ENCODE data around the gene MARCHF9. TPM values are rescaled to one million over a fixed set of nuclear protein-coding genes. Genes with fewer than 3 reads are reported as not detected.

Gene MARCHF9
- total RNA-seq, 4 donors from 2014 or later: 4.2 to 19.8 (median 10.4) TPM

GRCh38 chr12:57730336-57731067 lies 24.4 kb upstream of the MARCHF9 start:
- Histone ChIP-seq H3K4me3 (no peak overlapping the region), H3K36me3 (no peaks in the 10 kb centered on the region), H3K27ac (no peak overlapping the region), H3K9me3 (no peaks in the 10 kb centered on the region), H3K27me3 (peaks cover 3 to 33% of the 10 kb centered on the region in 2 donors), H3K4me1 (peaks cover 0 to 20% (median 0%) of the 10 kb centered on the region in 4 donors)
- WGBS, 2 donors: 76 to 77% methylated on average over 13 of the region's 13 CpGs
- no peak for DNase-seq (ENCODE audit: low spot score in 2 of 2)
- TF ChIP-seq POLR2A (IDR thresholded peaks at IDR 0.05) (no peak), EP300 (IDR thresholded peaks at IDR 0.05) (no peak), CTCF (IDR thresholded peaks at IDR 0.05) (no peak)

- no peak overlapping the region for H3K4me3 ChIP-seq
- H3K9me3 ChIP-seq: no peaks in the 10 kb centered on the region
- peaks cover 0 to 24% (median 7%) of the 10 kb centered on the region in 4 donors for H3K4me1 ChIP-seq
- no peak for TF ChIP-seq CTCF (IDR thresholded peaks at IDR 0.05)
- DNase-seq (ENCODE audit: low spot score in 2 of 2): no peak
- WGBS, 2 donors: 75 to 76% methylated on average over 19 of the region's 19 CpGs
- no peaks in the 10 kb centered on the region for H3K36me3 ChIP-seq
- no peak overlapping the region for H3K27ac ChIP-seq
- peaks cover 6 to 44% of the 10 kb centered on the region in 2 donors for H3K27me3 ChIP-seq
Observed at GRCh38 chr12:57731411-57732080, 23.4 kb upstream of the MARCHF9 start.

- Histone ChIP-seq H3K27ac (no peak overlapping the region), H3K27me3 (peaks cover 7 to 51% of the 10 kb centered on the region in 2 donors), H3K4me3 (no peak overlapping the region), H3K36me3 (no peaks in the 10 kb centered on the region), H3K9me3 (no peaks in the 10 kb centered on the region), H3K4me1 (peaks cover 0 to 26% (median 11%) of the 10 kb centered on the region in 4 donors)
- TF ChIP-seq POLR2A (IDR thresholded peaks at IDR 0.05) (no peak), EP300 (IDR thresholded peaks at IDR 0.05) (no peak), CTCF (IDR thresholded peaks at IDR 0.05) (no peak)
- DNase-seq (ENCODE audit: low spot score in 2 of 2): no peak
- 75 to 83% methylated on average over 4 of the region's 4 CpGs for WGBS, 2 donors
Observed at GRCh38 chr12:57732270-57732669, 22.6 kb upstream of the MARCHF9 start.

- peaks cover 0 to 28% (median 18%) of the 10 kb centered on the region in 4 donors for H3K4me1 ChIP-seq
- H3K9me3 ChIP-seq: no peaks in the 10 kb centered on the region
- WGBS, 2 donors: 77% methylated on average over 11 of the region's 11 CpGs
- H3K36me3 ChIP-seq: no peaks in the 10 kb centered on the region
- peaks cover 7 to 53% of the 10 kb centered on the region in 2 donors for H3K27me3 ChIP-seq
- no peak for DNase-seq (ENCODE audit: low spot score in 2 of 2)
- H3K4me3 ChIP-seq: no peak overlapping the region
- TF ChIP-seq CTCF (IDR thresholded peaks at IDR 0.05) (no peak), EP300 (IDR thresholded peaks at IDR 0.05) (no peak), POLR2A (IDR thresholded peaks at IDR 0.05) (no peak)
- H3K27ac ChIP-seq: no peak overlapping the region
Observed at GRCh38 chr12:57732726-57733593, 21.9 kb upstream of the MARCHF9 start.

Measured in tibial nerve (tissue), 4 donors.